HCT116 (cell line): ENCODE data around the gene TRMT2A.

Experiments
- ELF1 ChIP-seq: IDR thresholded peaks from 2 replicates; pipeline ENCODE4 v1.6.1; 2012; ENCODE audit warnings: low read depth, borderline replicate concordance
- EZH2 ChIP-seq: fragments of 200-600 bp; sonication (generic); IDR thresholded peaks from 2 replicates; pipeline ENCODE4 v1.6.1; 2017; ENCODE audit warnings: antibody characterized with exemption, mixed run types
- EZH2phosphoT487 ChIP-seq: fragments of 200-600 bp; IDR thresholded peaks from 2 replicates; pipeline ENCODE4 v1.6.1; 2018; ENCODE audit warnings: antibody characterized with exemption, borderline replicate concordance
- POLR2A ChIP-seq: IDR thresholded peaks from 2 replicates; pipeline ENCODE4 v1.7.0; 2011; ENCODE audit warnings: borderline replicate concordance; ENCODE audit not compliant: insufficient read depth, insufficient read length; ENCODE audit errors: extremely low read depth
- RAD21 ChIP-seq: IDR thresholded peaks from 2 replicates; pipeline ENCODE4 v1.6.1; 2012; ENCODE audit warnings: low read depth, mild to moderate bottlenecking
- REST ChIP-seq: IDR thresholded peaks from 2 replicates; pipeline ENCODE4 v1.6.1; 2012; ENCODE audit warnings: low read depth
- TCF7L2 ChIP-seq: IDR thresholded peaks from 2 replicates; pipeline ENCODE4 v1.7.0; 2011; ENCODE audit warnings: borderline replicate concordance, inconsistent platforms; ENCODE audit not compliant: insufficient read depth, insufficient read length; ENCODE audit errors: extremely low read depth
- ZFX ChIP-seq: fragments of 450-650 bp; IDR thresholded peaks from 2 replicates; pipeline ENCODE4 v1.6.1; 2017
- ZNF274 ChIP-seq: fragments of 200-500 bp; sonication (Bioruptor generic); IDR thresholded peaks from 2 replicates; pipeline ENCODE4 v1.6.1; 2014; ENCODE audit warnings: mild to moderate bottlenecking, low read depth, low read length, inconsistent platforms
- TF ChIP-seq, protein P1 (sequence below), 3 experiments: fragments of 200-600 bp in 1 of 3; sonication (generic) in 1 of 3; IDR thresholded peaks in 2 of 3; conservative IDR thresholded peaks in 1 of 3; 2 replicates each; pipeline ENCODE4 v1.5.1; 2012 to 2017; ENCODE audit warnings: low read depth in 2 of 3, low read length in 2 of 3, antibody characterized with exemption in 1 of 3, borderline replicate concordance in 1 of 3, control low read depth in 1 of 3, mild to moderate bottlenecking in 1 of 3, mixed read lengths in 1 of 3, mixed run types in 1 of 3, moderate library complexity in 1 of 3; ENCODE audit not compliant: insufficient read depth in 1 of 3

DNA sequence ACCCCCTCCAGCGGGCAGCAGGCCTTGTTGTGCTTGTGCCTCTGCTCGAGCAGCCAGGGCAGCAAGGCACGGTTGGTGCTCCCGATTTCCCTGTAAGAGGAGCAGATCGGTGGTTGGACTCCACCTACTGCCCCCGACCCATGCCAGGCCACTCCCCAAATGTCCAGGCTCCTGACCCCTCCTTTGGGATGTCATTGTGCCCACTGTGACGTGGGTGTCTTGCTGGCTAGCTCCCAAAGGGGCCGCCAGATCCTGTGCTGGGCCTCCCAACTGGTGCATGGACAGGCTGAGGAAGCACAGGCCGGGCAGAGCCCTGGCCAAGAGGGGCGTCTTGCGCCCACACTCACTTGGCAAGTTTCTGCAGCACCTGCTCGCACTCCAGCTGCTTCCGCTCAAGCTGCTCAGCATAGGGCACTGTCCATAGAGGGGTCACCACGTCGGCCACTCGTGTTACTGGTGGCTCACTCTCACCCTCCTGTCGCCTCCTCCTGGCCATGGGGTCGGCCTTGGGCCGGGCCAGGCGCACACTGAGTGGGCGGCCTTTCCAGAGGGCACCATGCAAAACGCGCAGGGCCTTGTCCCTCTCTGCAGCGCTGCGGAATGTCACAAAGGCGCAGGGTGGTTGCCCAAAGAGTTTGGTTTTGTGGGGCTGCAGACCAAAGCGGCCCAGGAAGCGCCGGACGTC is 1.2 kb downstream of the TRMT2A start, which contains the start of gene RANBP1:
- TF ChIP-seq, protein P1, sequence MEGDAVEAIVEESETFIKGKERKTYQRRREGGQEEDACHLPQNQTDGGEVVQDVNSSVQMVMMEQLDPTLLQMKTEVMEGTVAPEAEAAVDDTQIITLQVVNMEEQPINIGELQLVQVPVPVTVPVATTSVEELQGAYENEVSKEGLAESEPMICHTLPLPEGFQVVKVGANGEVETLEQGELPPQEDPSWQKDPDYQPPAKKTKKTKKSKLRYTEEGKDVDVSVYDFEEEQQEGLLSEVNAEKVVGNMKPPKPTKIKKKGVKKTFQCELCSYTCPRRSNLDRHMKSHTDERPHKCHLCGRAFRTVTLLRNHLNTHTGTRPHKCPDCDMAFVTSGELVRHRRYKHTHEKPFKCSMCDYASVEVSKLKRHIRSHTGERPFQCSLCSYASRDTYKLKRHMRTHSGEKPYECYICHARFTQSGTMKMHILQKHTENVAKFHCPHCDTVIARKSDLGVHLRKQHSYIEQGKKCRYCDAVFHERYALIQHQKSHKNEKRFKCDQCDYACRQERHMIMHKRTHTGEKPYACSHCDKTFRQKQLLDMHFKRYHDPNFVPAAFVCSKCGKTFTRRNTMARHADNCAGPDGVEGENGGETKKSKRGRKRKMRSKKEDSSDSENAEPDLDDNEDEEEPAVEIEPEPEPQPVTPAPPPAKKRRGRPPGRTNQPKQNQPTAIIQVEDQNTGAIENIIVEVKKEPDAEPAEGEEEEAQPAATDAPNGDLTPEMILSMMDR (IDR thresholded peaks at IDR 0.05 in 2 of 3, conservative IDR thresholded peaks at IDR 0.05 in 1 of 3; ENCODE audit: borderline replicate concordance in 1 of 3, insufficient read depth in 1 of 3, low read depth in 2 of 3, low read length in 2 of 3) = no peak
- TF ChIP-seq TCF7L2 (no peak), POLR2A (no peak), RAD21 (no peak), EZH2phosphoT487 (no peak), ZFX (no peak), ZNF274 (no peak), REST (no peak), ELF1 (no peak), EZH2 (no peak)
